WTC11 (cell line): ENCODE measurements around the gene AREL1. TPM values are rescaled to one million over a fixed set of nuclear protein-coding genes. Genes with fewer than 3 reads are reported as not detected.

ENCODE experiments used
- ATAC-seq: fragments of 200-7000 bp; cut with Tn5 transposase; 2 replicates; pipeline ENCODE4 v1.10.0; 2021; ENCODE audit warnings: mild to moderate bottlenecking, moderate library complexity
- CTCF ChIA-PET: fragments of 300-600 bp; sonication (Branson Sonifier 250); formaldehyde crosslinking; loops from one replicate; lab custom pipeline; 2021; ENCODE audit warnings: antibody characterized with exemption; lab: Charles Lee
- POLR2A ChIA-PET: fragments of 350-600 bp; sonication (Branson Sonifier 250); formaldehyde crosslinking; loops from one replicate; lab custom pipeline; 2021; ENCODE audit warnings: antibody characterized with exemption; lab: Charles Lee
- DNase-seq: peaks from one replicate; pipeline ENCODE4 v3.0.0; 2021; ENCODE audit warnings: low spot score
- H3K27ac Mint-ChIP-seq: 2 replicates; pipeline ENCODE4 v1.8.0; 2021; ENCODE audit warnings: mixed read lengths
- H3K27me3 Mint-ChIP-seq: 2 replicates; pipeline ENCODE4 v1.8.0; 2021; ENCODE audit warnings: low read depth, mild to moderate bottlenecking, moderate library complexity, mixed read lengths
- H3K36me3 Mint-ChIP-seq: 2 replicates; pipeline ENCODE4 v1.8.0; 2021; ENCODE audit warnings: mixed read lengths
- H3K4me1 Mint-ChIP-seq: 2 replicates; pipeline ENCODE4 v1.8.0; 2022; ENCODE audit warnings: mixed read lengths
- H3K4me3 Mint-ChIP-seq: 2 replicates; pipeline ENCODE4 v1.8.0; 2021; ENCODE audit warnings: mild to moderate bottlenecking, moderate library complexity, mixed read lengths
- H3K9me3 Mint-ChIP-seq: 2 replicates; pipeline ENCODE4 v1.8.0; 2021; ENCODE audit warnings: mixed read lengths
- EMX1 ChIP-seq: fragments of 250-450 bp; sonication (Bioruptor Pico); IDR thresholded peaks from 2 replicates; pipeline ENCODE4 v1.8.0; 2021; ENCODE audit warnings: mild to moderate bottlenecking
- MYBL2 ChIP-seq: sonication (generic); formaldehyde crosslinking; IDR thresholded peaks from 2 replicates; pipeline ENCODE4 v1.8.1; 2023; ENCODE audit warnings: mild to moderate bottlenecking, moderate library complexity, missing genetic modification reagents
- NFE2L1 ChIP-seq: sonication (generic); formaldehyde crosslinking; IDR thresholded peaks from 2 replicates; pipeline ENCODE4 v1.8.1; 2023; ENCODE audit warnings: missing genetic modification reagents
- NFYB ChIP-seq: sonication (generic); formaldehyde crosslinking; conservative IDR thresholded peaks from 2 replicates; pipeline ENCODE4 v1.8.0; 2022; ENCODE audit warnings: low read depth, missing genetic modification reagents
- PRRX2 ChIP-seq: fragments of 250-450 bp; sonication (Bioruptor Pico); IDR thresholded peaks from 2 replicates; pipeline ENCODE4 v1.8.0; 2021; ENCODE audit warnings: mild to moderate bottlenecking
- ZNF121 ChIP-seq: sonication (generic); formaldehyde crosslinking; IDR thresholded peaks from 2 replicates; pipeline ENCODE4 v1.8.0; 2023; ENCODE audit warnings: missing genetic modification reagents
- ZNF138 ChIP-seq: sonication (generic); formaldehyde crosslinking; conservative IDR thresholded peaks from 2 replicates; pipeline ENCODE4 v1.8.1; 2022; ENCODE audit warnings: mild to moderate bottlenecking, moderate library complexity, missing genetic modification reagents
- ZNF416 ChIP-seq: fragments of 250-450 bp; sonication (Bioruptor Pico); IDR thresholded peaks from 2 replicates; pipeline ENCODE4 v1.9.0; 2021; ENCODE audit warnings: mild to moderate bottlenecking, inconsistent platforms
- total RNA-seq: library from RNA; stranded (reverse); gene quantifications from 3 replicates; pipeline ENCODE4 v1.2.3, GENCODE V29; 2021
- TF ChIP-seq, protein P1 (sequence below): sonication (generic); formaldehyde crosslinking; IDR thresholded peaks from 2 replicates; pipeline ENCODE4 v1.8.1; 2022; ENCODE audit warnings: missing genetic modification reagents, borderline replicate concordance
- TF ChIP-seq, protein P2 (sequence below): sonication (generic); formaldehyde crosslinking; IDR thresholded peaks from 2 replicates; pipeline ENCODE4 v1.8.0; 2022; ENCODE audit warnings: mild to moderate bottlenecking, missing genetic modification reagents
- TF ChIP-seq, protein P3 (sequence below): sonication (generic); formaldehyde crosslinking; IDR thresholded peaks from 2 replicates; pipeline ENCODE4 v1.8.0; 2022; ENCODE audit warnings: mild to moderate bottlenecking, missing genetic modification reagents
- TF ChIP-seq, protein P4 (sequence below): sonication (generic); formaldehyde crosslinking; IDR thresholded peaks from 2 replicates; pipeline ENCODE4 v1.8.0; 2022; ENCODE audit warnings: mild to moderate bottlenecking, missing genetic modification reagents
- TF ChIP-seq, protein P5 (sequence below): fragments of 250-450 bp; sonication (Bioruptor Pico); IDR thresholded peaks from 2 replicates; pipeline ENCODE4 v1.9.0; 2021; ENCODE audit warnings: moderate library complexity, mild to moderate bottlenecking, inconsistent platforms, borderline replicate concordance
- TF ChIP-seq, protein P6 (sequence below): sonication (generic); formaldehyde crosslinking; IDR thresholded peaks from 2 replicates; pipeline ENCODE4 v1.8.0; 2023; ENCODE audit warnings: mild to moderate bottlenecking, missing genetic modification reagents

The AREL1 gene
- total RNA-seq, 1 experiment from 2014 or later, result 37.0 TPM

DNA sequence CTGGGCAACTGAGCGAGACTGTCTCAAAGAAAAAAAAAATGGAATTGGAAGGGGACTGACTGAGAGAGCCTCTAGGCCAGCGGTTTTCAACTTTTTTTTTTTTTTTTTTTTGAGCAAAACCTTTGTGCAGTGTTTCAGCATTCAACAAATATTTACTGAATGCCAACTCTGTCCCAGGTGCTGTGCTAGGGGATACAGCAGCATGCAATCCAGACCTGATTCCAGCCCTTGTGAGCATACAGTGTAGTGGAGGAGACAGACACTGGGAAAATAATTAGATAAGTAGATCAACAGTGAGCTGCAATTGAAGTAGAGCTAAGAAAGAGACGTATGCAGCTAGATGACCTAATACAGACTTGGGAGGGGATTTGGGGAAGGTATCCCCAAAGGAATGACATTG, 77.0 kb downstream of the AREL1 start:
- CTCF ChIA-PET, result interaction anchor here (1.3 to 3.8 kb wide), 4 partner anchors 25 to 127 kb away, joined by 3 to 21 read pairs (median 8); no protein-coding TSS in a partner anchor
- no peaks in the 10 kb centered on the region for H3K9me3 Mint-ChIP-seq
- TF ChIP-seq ZNF416 (CRISPR knock-in tag), result no peak
- TF ChIP-seq, protein P1, sequence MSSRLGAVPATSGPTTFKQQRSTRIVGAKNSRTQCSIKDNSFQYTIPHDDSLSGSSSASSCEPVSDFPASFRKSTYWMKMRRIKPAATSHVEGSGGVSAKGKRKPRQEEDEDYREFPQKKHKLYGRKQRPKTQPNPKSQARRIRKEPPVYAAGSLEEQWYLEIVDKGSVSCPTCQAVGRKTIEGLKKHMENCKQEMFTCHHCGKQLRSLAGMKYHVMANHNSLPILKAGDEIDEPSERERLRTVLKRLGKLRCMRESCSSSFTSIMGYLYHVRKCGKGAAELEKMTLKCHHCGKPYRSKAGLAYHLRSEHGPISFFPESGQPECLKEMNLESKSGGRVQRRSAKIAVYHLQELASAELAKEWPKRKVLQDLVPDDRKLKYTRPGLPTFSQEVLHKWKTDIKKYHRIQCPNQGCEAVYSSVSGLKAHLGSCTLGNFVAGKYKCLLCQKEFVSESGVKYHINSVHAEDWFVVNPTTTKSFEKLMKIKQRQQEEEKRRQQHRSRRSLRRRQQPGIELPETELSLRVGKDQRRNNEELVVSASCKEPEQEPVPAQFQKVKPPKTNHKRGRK, result no peak
- TF ChIP-seq PRRX2 (CRISPR knock-in tag), result no peak
- TF ChIP-seq, protein P2, sequence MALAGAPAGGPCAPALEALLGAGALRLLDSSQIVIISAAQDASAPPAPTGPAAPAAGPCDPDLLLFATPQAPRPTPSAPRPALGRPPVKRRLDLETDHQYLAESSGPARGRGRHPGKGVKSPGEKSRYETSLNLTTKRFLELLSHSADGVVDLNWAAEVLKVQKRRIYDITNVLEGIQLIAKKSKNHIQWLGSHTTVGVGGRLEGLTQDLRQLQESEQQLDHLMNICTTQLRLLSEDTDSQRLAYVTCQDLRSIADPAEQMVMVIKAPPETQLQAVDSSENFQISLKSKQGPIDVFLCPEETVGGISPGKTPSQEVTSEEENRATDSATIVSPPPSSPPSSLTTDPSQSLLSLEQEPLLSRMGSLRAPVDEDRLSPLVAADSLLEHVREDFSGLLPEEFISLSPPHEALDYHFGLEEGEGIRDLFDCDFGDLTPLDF (CRISPR knock-in tag), result no peak
- no peak for ATAC-seq
- H3K27me3 Mint-ChIP-seq, result no peaks in the 10 kb centered on the region
- H3K36me3 Mint-ChIP-seq, result no peaks in the 10 kb centered on the region
- no peak overlapping the region for H3K4me3 Mint-ChIP-seq
- H3K4me1 Mint-ChIP-seq, result peaks cover 25% of the 10 kb centered on the region
- no peak for DNase-seq
- POLR2A ChIA-PET, result no interaction called here
- H3K27ac Mint-ChIP-seq, result no peak overlapping the region

DNA sequence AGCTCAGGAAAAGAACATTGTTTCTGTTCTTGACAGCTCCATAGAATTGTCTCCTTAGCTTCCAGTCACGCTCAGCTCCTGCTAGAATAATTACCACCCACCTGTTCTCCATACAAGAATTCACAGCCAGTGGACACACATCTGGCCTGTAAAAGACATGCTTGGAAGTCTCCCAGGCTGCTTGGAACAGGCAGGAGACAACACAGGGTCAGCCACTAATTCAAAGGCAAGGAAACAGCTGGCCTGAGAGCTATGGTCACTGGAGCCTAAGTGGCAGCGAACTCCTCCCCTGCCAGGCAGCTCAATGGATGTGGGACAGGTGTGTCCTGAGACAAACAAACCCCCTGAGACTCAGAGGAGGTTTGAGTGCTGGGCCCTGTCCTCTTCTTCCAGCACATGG, 77.9 kb downstream of the AREL1 start:
- Mint-ChIP-seq H3K4me3 (no peak overlapping the region), H3K9me3 (no peaks in the 10 kb centered on the region), H3K27ac (no peak overlapping the region; the same call in 1 of the 2 replicates), H3K4me1 (peaks cover 31% of the 10 kb centered on the region), H3K36me3 (no peaks in the 10 kb centered on the region), H3K27me3 (no peaks in the 10 kb centered on the region; the same call in 1 of the 2 replicates)
- ChIA-PET POLR2A (no interaction called here), CTCF (interaction anchor here (0.9 to 5.5 kb wide), 3 partner anchors 23 to 62 kb away, joined by 3 to 32 read pairs (median 8); partner anchors contain the start of gene LTBP2)
- ATAC-seq (no peak), DNase-seq (no peak)
- TF ChIP-seq NFE2L1 (CRISPR knock-in tag) (no peak), ZNF138 (no peak), MYBL2 (CRISPR knock-in tag) (no peak), ZNF121 (CRISPR knock-in tag) (no peak), NFYB (CRISPR knock-in tag) (no peak)
- TF ChIP-seq, protein P3, sequence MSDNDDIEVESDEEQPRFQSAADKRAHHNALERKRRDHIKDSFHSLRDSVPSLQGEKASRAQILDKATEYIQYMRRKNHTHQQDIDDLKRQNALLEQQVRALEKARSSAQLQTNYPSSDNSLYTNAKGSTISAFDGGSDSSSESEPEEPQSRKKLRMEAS, result no peak
- TF ChIP-seq, protein P4, sequence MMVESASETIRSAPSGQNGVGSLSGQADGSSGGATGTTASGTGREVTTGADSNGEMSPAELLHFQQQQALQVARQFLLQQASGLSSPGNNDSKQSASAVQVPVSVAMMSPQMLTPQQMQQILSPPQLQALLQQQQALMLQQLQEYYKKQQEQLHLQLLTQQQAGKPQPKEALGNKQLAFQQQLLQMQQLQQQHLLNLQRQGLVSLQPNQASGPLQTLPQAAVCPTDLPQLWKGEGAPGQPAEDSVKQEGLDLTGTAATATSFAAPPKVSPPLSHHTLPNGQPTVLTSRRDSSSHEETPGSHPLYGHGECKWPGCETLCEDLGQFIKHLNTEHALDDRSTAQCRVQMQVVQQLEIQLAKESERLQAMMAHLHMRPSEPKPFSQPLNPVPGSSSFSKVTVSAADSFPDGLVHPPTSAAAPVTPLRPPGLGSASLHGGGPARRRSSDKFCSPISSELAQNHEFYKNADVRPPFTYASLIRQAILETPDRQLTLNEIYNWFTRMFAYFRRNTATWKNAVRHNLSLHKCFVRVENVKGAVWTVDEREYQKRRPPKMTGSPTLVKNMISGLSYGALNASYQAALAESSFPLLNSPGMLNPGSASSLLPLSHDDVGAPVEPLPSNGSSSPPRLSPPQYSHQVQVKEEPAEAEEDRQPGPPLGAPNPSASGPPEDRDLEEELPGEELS, result no peak

DNA sequence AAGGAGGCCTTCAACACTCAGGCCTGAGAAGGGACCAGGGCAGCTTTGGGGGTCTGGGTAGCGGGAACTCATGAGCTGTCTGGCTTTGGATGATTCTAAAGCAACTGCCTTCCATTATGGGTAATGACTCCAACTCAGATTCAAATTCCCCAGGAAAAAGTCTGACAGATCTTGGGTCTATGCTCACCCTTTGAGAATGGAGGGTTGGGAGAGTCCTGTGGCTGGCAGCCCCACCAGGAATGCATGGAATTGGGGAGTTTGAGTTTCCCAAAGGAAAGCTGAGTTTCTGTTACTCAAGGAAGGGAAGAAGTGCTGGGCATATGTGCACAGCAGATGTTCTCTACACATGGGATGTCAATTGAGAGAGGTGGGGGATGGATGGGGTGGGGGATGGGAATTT, 78.4 kb downstream of the AREL1 start:
- peaks cover 35% of the 10 kb centered on the region for H3K4me1 Mint-ChIP-seq
- POLR2A ChIA-PET, result no interaction called here

More for the DNA sequence above, 78.4 kb downstream of the AREL1 start:
- CTCF ChIA-PET, result interaction anchor here (0.9 to 5.5 kb wide), 3 partner anchors 23 to 61 kb away, joined by 3 to 32 read pairs (median 8); partner anchors contain the start of gene LTBP2
- DNase-seq, result no peak
- Mint-ChIP-seq H3K27me3 (no peaks in the 10 kb centered on the region; the same call in 1 of the 2 replicates), H3K4me3 (no peak overlapping the region), H3K27ac (no peak overlapping the region), H3K36me3 (no peaks in the 10 kb centered on the region), H3K9me3 (no peaks in the 10 kb centered on the region)
- ATAC-seq, result no peak
- TF ChIP-seq EMX1, result no peak
- TF ChIP-seq, protein P5, sequence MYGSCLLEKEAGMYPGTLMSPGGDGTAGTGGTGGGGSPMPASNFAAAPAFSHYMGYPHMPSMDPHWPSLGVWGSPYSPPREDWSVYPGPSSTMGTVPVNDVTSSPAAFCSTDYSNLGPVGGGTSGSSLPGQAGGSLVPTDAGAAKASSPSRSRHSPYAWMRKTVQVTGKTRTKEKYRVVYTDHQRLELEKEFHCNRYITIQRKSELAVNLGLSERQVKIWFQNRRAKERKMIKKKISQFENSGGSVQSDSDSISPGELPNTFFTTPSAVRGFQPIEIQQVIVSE (CRISPR knock-in tag), result no peak
- TF ChIP-seq, protein P4, result no peak
- TF ChIP-seq, protein P6, sequence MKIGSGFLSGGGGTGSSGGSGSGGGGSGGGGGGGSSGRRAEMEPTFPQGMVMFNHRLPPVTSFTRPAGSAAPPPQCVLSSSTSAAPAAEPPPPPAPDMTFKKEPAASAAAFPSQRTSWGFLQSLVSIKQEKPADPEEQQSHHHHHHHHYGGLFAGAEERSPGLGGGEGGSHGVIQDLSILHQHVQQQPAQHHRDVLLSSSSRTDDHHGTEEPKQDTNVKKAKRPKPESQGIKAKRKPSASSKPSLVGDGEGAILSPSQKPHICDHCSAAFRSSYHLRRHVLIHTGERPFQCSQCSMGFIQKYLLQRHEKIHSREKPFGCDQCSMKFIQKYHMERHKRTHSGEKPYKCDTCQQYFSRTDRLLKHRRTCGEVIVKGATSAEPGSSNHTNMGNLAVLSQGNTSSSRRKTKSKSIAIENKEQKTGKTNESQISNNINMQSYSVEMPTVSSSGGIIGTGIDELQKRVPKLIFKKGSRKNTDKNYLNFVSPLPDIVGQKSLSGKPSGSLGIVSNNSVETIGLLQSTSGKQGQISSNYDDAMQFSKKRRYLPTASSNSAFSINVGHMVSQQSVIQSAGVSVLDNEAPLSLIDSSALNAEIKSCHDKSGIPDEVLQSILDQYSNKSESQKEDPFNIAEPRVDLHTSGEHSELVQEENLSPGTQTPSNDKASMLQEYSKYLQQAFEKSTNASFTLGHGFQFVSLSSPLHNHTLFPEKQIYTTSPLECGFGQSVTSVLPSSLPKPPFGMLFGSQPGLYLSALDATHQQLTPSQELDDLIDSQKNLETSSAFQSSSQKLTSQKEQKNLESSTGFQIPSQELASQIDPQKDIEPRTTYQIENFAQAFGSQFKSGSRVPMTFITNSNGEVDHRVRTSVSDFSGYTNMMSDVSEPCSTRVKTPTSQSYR, result no peak
